RWPE2 (cell line): ENCODE data around the gene UBR4.

Experiments used
- ATAC-seq: fragments of 200-7000 bp; cut with Tn5 transposase; 3 replicates; pipeline ENCODE4 v1.9.1; 2021; ENCODE audit warnings: low read depth
- DNase-seq: peaks from one replicate; pipeline ENCODE4 v3.0.0-alpha.2; 2020; ENCODE audit warnings: low spot score
- H3K27ac ChIP-seq: fragments of 450-650 bp; 2 replicates; pipeline ENCODE4 v1.5.1; 2017; ENCODE audit warnings: mild to moderate bottlenecking; ENCODE audit not compliant: poor library complexity, severe bottlenecking
- H3K27me3 ChIP-seq: fragments of 250-450 bp; sonication (Bioruptor Pico); 2 replicates; pipeline ENCODE4 v1.5.1; 2021; ENCODE audit warnings: mild to moderate bottlenecking, moderate library complexity; ENCODE audit not compliant: insufficient read depth, poor library complexity, severe bottlenecking
- H3K36me3 ChIP-seq: fragments of 250-450 bp; sonication (Bioruptor Pico); 2 replicates; pipeline ENCODE4 v1.5.1; 2020; ENCODE audit warnings: low read depth, mild to moderate bottlenecking, moderate library complexity
- H3K4me1 ChIP-seq: fragments of 250-450 bp; sonication (Bioruptor Pico); 2 replicates; pipeline ENCODE4 v1.5.1; 2021; ENCODE audit warnings: mild to moderate bottlenecking, moderate library complexity; ENCODE audit not compliant: insufficient read depth, poor library complexity, severe bottlenecking
- H3K4me3 ChIP-seq: fragments of 250-450 bp; sonication (Bioruptor Pico); 2 replicates; pipeline ENCODE4 v1.5.1; 2021; ENCODE audit warnings: mild to moderate bottlenecking, moderate library complexity; ENCODE audit not compliant: severe bottlenecking
- H3K9me3 ChIP-seq: fragments of 250-450 bp; sonication (Bioruptor Pico); 2 replicates; pipeline ENCODE4 v1.5.1; 2021; ENCODE audit warnings: mild to moderate bottlenecking, moderate library complexity; ENCODE audit not compliant: severe bottlenecking
- CTCF ChIP-seq: fragments of 450-650 bp; IDR thresholded peaks from one replicate; pipeline ENCODE4 v1.5.1; 2017; ENCODE audit warnings: mild to moderate bottlenecking, moderate library complexity; ENCODE audit not compliant: poor library complexity, severe bottlenecking

Gene UBR4

GRCh38 chr1:19139711-19140110, 70.4 kb downstream of the UBR4 start:
- no peaks in the 10 kb centered on the region for H3K9me3 ChIP-seq
- H3K27ac ChIP-seq = no peak overlapping the region
- no peak overlapping the region for H3K4me3 ChIP-seq
- no peak for DNase-seq
- no peaks in the 10 kb centered on the region for H3K4me1 ChIP-seq
- H3K27me3 ChIP-seq = no peaks in the 10 kb centered on the region
- H3K36me3 ChIP-seq = peaks cover 97% of the 10 kb centered on the region
- no peak for TF ChIP-seq CTCF
- no peak for ATAC-seq

GRCh38 chr1:19138958-19139581, 71.0 kb downstream of the UBR4 start:
- no peaks in the 10 kb centered on the region for H3K9me3 ChIP-seq
- ATAC-seq (no peak), DNase-seq (no peak)
- no peaks in the 10 kb centered on the region for H3K27me3 ChIP-seq
- H3K27ac ChIP-seq = no peak overlapping the region
- peaks cover 97% of the 10 kb centered on the region for H3K36me3 ChIP-seq
- H3K4me1 ChIP-seq = no peaks in the 10 kb centered on the region
- TF ChIP-seq CTCF = no peak
- H3K4me3 ChIP-seq = no peak overlapping the region

GRCh38 chr1:19138331-19138730, 71.7 kb downstream of the UBR4 start:
- TF ChIP-seq CTCF = no peak
- DNase-seq (no peak), ATAC-seq (no peak)
- Histone ChIP-seq H3K36me3 (peaks cover 97% of the 10 kb centered on the region), H3K4me1 (no peaks in the 10 kb centered on the region), H3K27ac (no peak overlapping the region), H3K9me3 (peaks cover 1% of the 10 kb centered on the region), H3K4me3 (no peak overlapping the region), H3K27me3 (no peaks in the 10 kb centered on the region)

GRCh38 chr1:19137158-19137557, 72.9 kb downstream of the UBR4 start:
- TF ChIP-seq CTCF = no peak
- Histone ChIP-seq H3K27ac (no peak overlapping the region), H3K27me3 (no peaks in the 10 kb centered on the region), H3K4me3 (no peak overlapping the region), H3K9me3 (peaks cover 4% of the 10 kb centered on the region), H3K36me3 (peaks cover 96% of the 10 kb centered on the region), H3K4me1 (no peaks in the 10 kb centered on the region)
- DNase-seq = no peak
- ATAC-seq = no peak

GRCh38 chr1:19133360-19133759, 76.7 kb downstream of the UBR4 start:
- Histone ChIP-seq H3K4me1 (no peaks in the 10 kb centered on the region), H3K27ac (no peak overlapping the region), H3K27me3 (no peaks in the 10 kb centered on the region), H3K4me3 (no peak overlapping the region), H3K9me3 (peaks cover 4% of the 10 kb centered on the region), H3K36me3 (peaks cover 99% of the 10 kb centered on the region)
- TF ChIP-seq CTCF = no peak
- ATAC-seq (no peak), DNase-seq (no peak)
